GM13977 (cell line): ENCODE data around the gene GPHB5.

Experiments used
- DNase-seq: peaks from one replicate; pipeline ENCODE4 v3.0.0; 2012; ENCODE audit warnings: low spot score
- in situ Hi-C: fragments of 300-500 bp; cut with MboI; formaldehyde crosslinking; loops from one replicate; pipeline ENCODE4 v1.12.0; 2022; ENCODE audit warnings: low sequenced_read_pairs, low pct_unique_long_range_greater_than_20kb, mixed read lengths, inconsistent platforms; ENCODE audit not compliant: unreplicated experiment
- TF ChIP-seq, protein P1 (sequence below): IDR thresholded peaks from 2 replicates; pipeline ENCODE4 v1.5.1; 2012; ENCODE audit warnings: mild to moderate bottlenecking, control low read depth; ENCODE audit not compliant: insufficient read depth; ENCODE audit errors: extremely low read depth, missing control alignments

GPHB5 gene, protein sequence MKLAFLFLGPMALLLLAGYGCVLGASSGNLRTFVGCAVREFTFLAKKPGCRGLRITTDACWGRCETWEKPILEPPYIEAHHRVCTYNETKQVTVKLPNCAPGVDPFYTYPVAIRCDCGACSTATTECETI

DNA sequence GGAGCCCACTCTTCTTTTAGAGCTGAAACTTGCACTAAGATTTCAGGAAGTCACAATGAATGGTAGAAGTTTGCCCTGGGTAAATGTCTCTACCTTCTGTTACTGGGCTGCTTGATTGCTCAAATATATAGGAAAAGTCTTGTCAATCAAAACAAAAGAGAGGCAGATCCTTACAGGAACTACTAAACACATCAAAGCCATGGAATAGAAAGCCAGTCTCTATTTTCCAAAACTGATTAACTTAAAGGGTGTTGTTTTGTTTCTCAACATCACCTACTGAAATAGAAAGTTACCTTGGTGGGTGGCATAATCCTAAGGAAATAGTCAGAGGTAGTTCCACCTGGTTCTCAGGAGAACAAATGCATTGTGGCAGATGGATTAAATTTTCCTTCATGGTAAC lies at the start of gene GPHB5:
Gene GPHB5, minus strand, starts transcription at position 101 of the 400 bp plus-strand sequence. CDS start 1,086 bp downstream, outside the sequence.
- TF ChIP-seq, protein P1, sequence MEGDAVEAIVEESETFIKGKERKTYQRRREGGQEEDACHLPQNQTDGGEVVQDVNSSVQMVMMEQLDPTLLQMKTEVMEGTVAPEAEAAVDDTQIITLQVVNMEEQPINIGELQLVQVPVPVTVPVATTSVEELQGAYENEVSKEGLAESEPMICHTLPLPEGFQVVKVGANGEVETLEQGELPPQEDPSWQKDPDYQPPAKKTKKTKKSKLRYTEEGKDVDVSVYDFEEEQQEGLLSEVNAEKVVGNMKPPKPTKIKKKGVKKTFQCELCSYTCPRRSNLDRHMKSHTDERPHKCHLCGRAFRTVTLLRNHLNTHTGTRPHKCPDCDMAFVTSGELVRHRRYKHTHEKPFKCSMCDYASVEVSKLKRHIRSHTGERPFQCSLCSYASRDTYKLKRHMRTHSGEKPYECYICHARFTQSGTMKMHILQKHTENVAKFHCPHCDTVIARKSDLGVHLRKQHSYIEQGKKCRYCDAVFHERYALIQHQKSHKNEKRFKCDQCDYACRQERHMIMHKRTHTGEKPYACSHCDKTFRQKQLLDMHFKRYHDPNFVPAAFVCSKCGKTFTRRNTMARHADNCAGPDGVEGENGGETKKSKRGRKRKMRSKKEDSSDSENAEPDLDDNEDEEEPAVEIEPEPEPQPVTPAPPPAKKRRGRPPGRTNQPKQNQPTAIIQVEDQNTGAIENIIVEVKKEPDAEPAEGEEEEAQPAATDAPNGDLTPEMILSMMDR, result no peak
- in situ Hi-C loops, result no loop called here
- DNase-seq, result no peak

DNA sequence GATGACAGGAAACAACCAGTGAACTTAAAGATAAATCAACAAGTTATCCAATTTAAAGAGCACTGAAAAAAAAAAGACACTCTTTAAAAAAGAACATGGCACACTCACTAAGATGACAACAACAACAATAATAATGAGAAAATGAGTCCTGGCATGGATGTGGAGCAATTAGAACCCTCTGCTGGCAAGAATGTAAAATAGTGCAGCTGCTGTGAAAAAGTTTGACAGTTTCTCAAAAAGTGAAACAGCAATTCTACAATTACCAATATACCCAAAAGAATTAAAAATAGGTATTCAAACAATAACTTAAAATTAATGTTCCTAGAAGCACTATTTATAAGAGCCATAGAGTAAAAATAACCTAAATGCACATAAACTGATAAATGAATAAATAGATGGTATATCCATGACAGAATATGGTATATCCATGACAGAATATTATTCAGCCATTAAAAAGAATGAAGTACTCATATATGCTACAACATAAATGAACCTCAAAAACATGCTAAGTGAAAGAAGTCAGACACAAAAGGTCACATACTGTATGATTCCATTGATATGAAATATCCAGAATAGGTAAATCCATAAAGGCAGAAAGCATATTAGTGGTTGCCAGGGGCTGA lies 49.1 kb upstream of the GPHB5 start:
- no peak for DNase-seq
- in situ Hi-C loops, result no loop called here
- TF ChIP-seq, protein P1, result no peak

DNA sequence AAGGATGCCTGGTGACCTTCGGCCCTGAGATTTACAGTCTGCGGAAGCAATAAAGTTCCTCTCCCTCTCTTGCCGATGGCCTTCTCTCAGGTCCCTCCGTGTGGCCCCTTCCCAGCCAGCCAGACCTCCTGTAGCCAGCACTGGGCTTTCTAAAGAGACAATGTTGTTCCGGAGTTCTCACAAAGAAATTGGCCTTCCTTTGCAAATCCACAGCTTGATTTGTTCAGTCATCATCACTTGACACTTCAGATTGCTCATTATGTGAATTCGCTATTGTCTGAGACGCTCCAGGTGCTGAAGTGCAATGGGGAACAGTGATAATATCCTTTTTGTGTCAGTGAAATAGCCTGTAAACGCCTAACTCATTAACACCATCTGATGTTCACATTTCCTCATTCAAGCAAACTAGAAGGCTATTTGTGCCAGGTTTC lies 43.7 kb upstream of the GPHB5 start:
- in situ Hi-C loops, result no loop called here
- TF ChIP-seq, protein P1, result no peak
- no peak for DNase-seq

DNA sequence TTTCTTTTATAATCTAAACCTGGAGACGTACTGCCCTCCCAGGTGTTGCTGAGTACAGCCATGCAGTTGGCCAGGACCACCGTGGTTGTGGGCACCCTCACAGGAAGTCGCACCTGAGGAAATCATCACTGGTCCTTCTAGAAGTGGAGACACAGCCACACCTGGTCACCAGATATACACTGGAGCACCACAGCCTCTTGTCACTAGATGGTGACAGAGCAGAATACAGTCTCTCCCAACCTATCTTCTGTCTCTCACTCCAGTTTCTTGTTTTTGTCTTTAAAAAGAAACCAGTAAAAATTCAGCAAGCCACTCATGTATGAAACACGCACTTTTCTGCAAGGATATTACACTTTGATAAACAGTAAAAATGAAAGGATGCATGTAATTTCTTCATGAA lies 43.1 kb upstream of the GPHB5 start:
- in situ Hi-C loops, result no loop called here
- no peak for DNase-seq
- TF ChIP-seq, protein P1, result peak; percentile 25

DNA sequence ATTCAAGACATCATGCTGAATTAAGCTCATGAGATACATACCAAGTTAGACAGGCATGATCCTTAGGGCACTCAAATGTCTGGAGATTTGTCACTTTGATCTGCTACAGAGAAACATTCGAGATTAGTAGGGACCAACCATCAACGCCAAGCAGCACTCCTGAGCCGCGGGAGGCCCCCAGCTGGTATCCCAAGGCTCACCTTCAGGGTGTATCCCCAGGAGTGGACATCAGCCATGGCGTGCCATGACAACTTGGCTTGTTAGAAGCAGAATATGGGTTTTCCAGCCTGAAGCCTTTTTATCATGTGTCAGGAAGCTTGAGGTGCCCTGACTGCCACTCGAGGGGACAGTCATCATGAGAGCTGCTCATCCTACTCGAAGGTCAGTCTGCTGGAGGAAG lies 39.1 kb upstream of the GPHB5 start:
- in situ Hi-C loops, result no loop called here
- no peak for DNase-seq
- TF ChIP-seq, protein P1, result no peak

DNA sequence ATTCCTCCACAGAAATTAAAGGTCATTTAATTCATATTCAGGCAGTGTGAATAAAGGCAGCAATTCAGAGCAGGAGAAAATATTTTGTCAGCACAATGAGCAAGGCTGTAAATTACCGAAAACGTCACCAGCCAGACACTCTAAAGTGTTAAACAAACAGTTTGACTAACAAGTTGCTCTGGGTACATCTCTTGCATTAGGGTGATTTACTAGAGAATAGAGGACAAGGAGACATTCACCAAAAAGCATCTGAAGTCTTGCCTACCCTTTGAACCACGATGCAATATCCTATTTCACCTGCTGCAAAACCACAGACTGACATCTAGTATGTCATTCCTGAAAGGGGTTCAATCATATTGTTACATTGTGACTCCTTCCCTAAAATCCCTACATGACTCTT lies 27.1 kb upstream of the GPHB5 start:
- DNase-seq, result no peak
- TF ChIP-seq, protein P1, result no peak
- in situ Hi-C loops, result no loop called here
